Neural cell (in vitro differentiated cells): ENCODE results near the gene SPECC1. TPM values are rescaled to one million over a fixed set of nuclear protein-coding genes. Genes with fewer than 3 reads are reported as not detected.

ENCODE experiments used
- H2AFZ ChIP-seq: fragments of 200-600, 300-800 bp; sonication (generic), shearing (Covaris generic); 2 replicates; pipeline ENCODE4 v1.6.0; 2014; ENCODE audit warnings: low read depth, mild to moderate bottlenecking, antibody characterized with exemption, low read length, moderate library complexity
- H3F3A ChIP-seq: fragments of 200-600 bp; shearing (Covaris generic); 2 replicates; pipeline ENCODE4 v1.6.1; 2016; ENCODE audit warnings: mild to moderate bottlenecking, moderate library complexity, mixed read lengths, antibody characterized with exemption, low read length; ENCODE audit not compliant: insufficient read depth, poor library complexity, severe bottlenecking
- H3K27ac ChIP-seq: fragments of 200-600, 300-800 bp; sonication (generic), shearing (Covaris generic); 2 replicates; pipeline ENCODE4 v1.5.1; 2014; ENCODE audit warnings: mild to moderate bottlenecking, low read length, moderate library complexity
- H3K27me3 ChIP-seq: fragments of 300-800, 200-600 bp; sonication (generic), shearing (Covaris generic); 2 replicates; pipeline ENCODE4 v1.6.0; 2014; ENCODE audit warnings: mild to moderate bottlenecking, low read depth, low read length, moderate library complexity; ENCODE audit not compliant: insufficient read depth
- H3K36me3 ChIP-seq: fragments of 300-800, 200-600 bp; sonication (generic), shearing (Covaris generic); 2 replicates; pipeline ENCODE4 v1.5.1; 2014; ENCODE audit warnings: mild to moderate bottlenecking, antibody characterized with exemption, low read length, moderate library complexity; ENCODE audit not compliant: insufficient read depth
- H3K4me2 ChIP-seq: fragments of 300-800, 200-600 bp; sonication (generic), shearing (Covaris generic); 2 replicates; pipeline ENCODE4 v1.6.0; 2014; ENCODE audit warnings: mild to moderate bottlenecking, low read length
- H3K4me3 ChIP-seq: fragments of 300-800, 200-600 bp; sonication (generic), shearing (Covaris generic); 2 replicates; pipeline ENCODE4 v1.5.1; 2014; ENCODE audit warnings: mild to moderate bottlenecking, low read length, moderate library complexity
- H3K79me2 ChIP-seq: fragments of 200-600 bp; shearing (Covaris generic); replicated peaks from 2 replicates; pipeline ENCODE4 v1.6.0; 2014; ENCODE audit warnings: mild to moderate bottlenecking, low read length, moderate library complexity; ENCODE audit not compliant: insufficient read depth
- H3K9ac ChIP-seq: fragments of 300-800, 200-600 bp; sonication (generic), shearing (Covaris generic); 2 replicates; pipeline ENCODE4 v1.6.1; 2016; ENCODE audit warnings: mild to moderate bottlenecking, low read length, mixed read lengths
- H3K9me2 ChIP-seq: fragments of 200-600 bp; shearing (Covaris generic); 2 replicates; pipeline ENCODE4 v1.6.1; 2016; ENCODE audit warnings: mild to moderate bottlenecking, low read length, mixed read lengths; ENCODE audit not compliant: insufficient read depth
- H3K9me3 ChIP-seq: fragments of 200-600, 300-800 bp; sonication (generic), shearing (Covaris generic); 2 replicates; pipeline ENCODE4 v1.6.1; 2016; ENCODE audit warnings: mild to moderate bottlenecking, mixed run types, low read length, moderate library complexity, mixed read lengths
- H4K20me1 ChIP-seq: fragments of 200-600 bp; shearing (Covaris generic); 2 replicates; pipeline ENCODE4 v1.6.1; 2016; ENCODE audit warnings: mild to moderate bottlenecking, mixed run types; ENCODE audit not compliant: insufficient read depth
- EP300 ChIP-seq: fragments of 450-650 bp; conservative IDR thresholded peaks from 2 replicates; pipeline ENCODE4 v1.6.1; 2014; ENCODE audit warnings: antibody characterized with exemption, mild to moderate bottlenecking, moderate library complexity; ENCODE audit not compliant: poor library complexity, severe bottlenecking
- EZH2 ChIP-seq: fragments of 200-600, 300-800 bp; shearing (Covaris generic), sonication (generic); IDR thresholded peaks from 2 replicates; pipeline ENCODE4 v1.6.1; 2014; ENCODE audit warnings: antibody characterized with exemption, low read length, borderline replicate concordance, mild to moderate bottlenecking; ENCODE audit not compliant: insufficient read depth, poor library complexity, severe bottlenecking
- MXI1 ChIP-seq: fragments of 450-650 bp; conservative IDR thresholded peaks from 2 replicates; pipeline ENCODE4 v1.6.1; 2014; ENCODE audit warnings: antibody characterized with exemption, mild to moderate bottlenecking; ENCODE audit not compliant: poor library complexity, severe bottlenecking
- POLR2AphosphoS5 ChIP-seq: IDR thresholded peaks from 2 replicates; pipeline ENCODE4 v1.6.1; 2012
- RAD21 ChIP-seq: fragments of 450-650 bp; conservative IDR thresholded peaks from 2 replicates; pipeline ENCODE4 v1.6.1; 2014; ENCODE audit warnings: antibody characterized with exemption, mild to moderate bottlenecking, moderate library complexity
- REST ChIP-seq: IDR thresholded peaks from 2 replicates; pipeline ENCODE4 v1.6.1; 2012; ENCODE audit warnings: borderline replicate concordance
- SMC3 ChIP-seq: fragments of 450-650 bp; conservative IDR thresholded peaks from 2 replicates; pipeline ENCODE4 v1.6.1; 2014; ENCODE audit warnings: antibody characterized with exemption, mild to moderate bottlenecking, moderate library complexity; ENCODE audit not compliant: poor library complexity
- TAF1 ChIP-seq: IDR thresholded peaks from 2 replicates; pipeline ENCODE4 v1.6.1; 2012; ENCODE audit warnings: low read depth
- polyA plus RNA-seq: library from polyadenylated mRNA; depleted of rRNA; stranded (reverse); fragments of >200 nt; gene quantifications from 2 replicates; pipeline ENCODE4 v1.2.3, GENCODE V29; 2014
- TF ChIP-seq, protein P1 (sequence below): fragments of 450-650 bp; IDR thresholded peaks from 2 replicates; pipeline ENCODE4 v1.5.1; 2014; ENCODE audit warnings: antibody characterized with exemption, mild to moderate bottlenecking, moderate library complexity; ENCODE audit not compliant: poor library complexity, severe bottlenecking

SPECC1 gene
- polyA plus RNA-seq, 1 donor from 2014 or later = 8.6 TPM

GRCh38 chr17:20111538-20111937 is 102.4 kb downstream of the SPECC1 start:
- H3K36me3 ChIP-seq = no peaks in the 10 kb centered on the region
- no peak overlapping the region for H3K4me3 ChIP-seq
- H3K9me2 ChIP-seq = no peaks in the 10 kb centered on the region
- no peak overlapping the region for H3K4me2 ChIP-seq
- H3K9ac ChIP-seq = no peak overlapping the region
- H3F3A ChIP-seq = no peaks in the 10 kb centered on the region
- H4K20me1 ChIP-seq = no peaks in the 10 kb centered on the region
- H3K79me2 ChIP-seq = no peaks in the 10 kb centered on the region
- TF ChIP-seq RAD21 = no peak
- TF ChIP-seq, protein P1, sequence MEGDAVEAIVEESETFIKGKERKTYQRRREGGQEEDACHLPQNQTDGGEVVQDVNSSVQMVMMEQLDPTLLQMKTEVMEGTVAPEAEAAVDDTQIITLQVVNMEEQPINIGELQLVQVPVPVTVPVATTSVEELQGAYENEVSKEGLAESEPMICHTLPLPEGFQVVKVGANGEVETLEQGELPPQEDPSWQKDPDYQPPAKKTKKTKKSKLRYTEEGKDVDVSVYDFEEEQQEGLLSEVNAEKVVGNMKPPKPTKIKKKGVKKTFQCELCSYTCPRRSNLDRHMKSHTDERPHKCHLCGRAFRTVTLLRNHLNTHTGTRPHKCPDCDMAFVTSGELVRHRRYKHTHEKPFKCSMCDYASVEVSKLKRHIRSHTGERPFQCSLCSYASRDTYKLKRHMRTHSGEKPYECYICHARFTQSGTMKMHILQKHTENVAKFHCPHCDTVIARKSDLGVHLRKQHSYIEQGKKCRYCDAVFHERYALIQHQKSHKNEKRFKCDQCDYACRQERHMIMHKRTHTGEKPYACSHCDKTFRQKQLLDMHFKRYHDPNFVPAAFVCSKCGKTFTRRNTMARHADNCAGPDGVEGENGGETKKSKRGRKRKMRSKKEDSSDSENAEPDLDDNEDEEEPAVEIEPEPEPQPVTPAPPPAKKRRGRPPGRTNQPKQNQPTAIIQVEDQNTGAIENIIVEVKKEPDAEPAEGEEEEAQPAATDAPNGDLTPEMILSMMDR = no peak
- TF ChIP-seq MXI1 = no peak
- no peak for TF ChIP-seq REST
- no peaks in the 10 kb centered on the region for H3K9me3 ChIP-seq
- H2AFZ ChIP-seq = no peak overlapping the region
- H3K27me3 ChIP-seq = no peaks in the 10 kb centered on the region
- no peak overlapping the region for H3K27ac ChIP-seq

GRCh38 chr17:20114466-20114865 is 105.3 kb downstream of the SPECC1 start:
- no peaks in the 10 kb centered on the region for H3K9me2 ChIP-seq
- H3K9ac ChIP-seq = no peak overlapping the region
- no peak overlapping the region for H2AFZ ChIP-seq
- H3K9me3 ChIP-seq = no peaks in the 10 kb centered on the region
- no peaks in the 10 kb centered on the region for H3K36me3 ChIP-seq
- H3K4me3 ChIP-seq = no peak overlapping the region
- no peaks in the 10 kb centered on the region for H4K20me1 ChIP-seq
- TF ChIP-seq, protein P1 = no peak
- TF ChIP-seq RAD21 = no peak
- no peak for TF ChIP-seq EP300
- TF ChIP-seq REST = no peak
- TF ChIP-seq EZH2 = no peak
- no peak for TF ChIP-seq POLR2AphosphoS5
- TF ChIP-seq TAF1 = no peak
- no peak for TF ChIP-seq MXI1
- no peak for TF ChIP-seq SMC3
- H3K27ac ChIP-seq = no peak overlapping the region
- no peaks in the 10 kb centered on the region for H3K79me2 ChIP-seq
- H3K4me2 ChIP-seq = no peak overlapping the region
- H3K27me3 ChIP-seq = no peaks in the 10 kb centered on the region
- H3F3A ChIP-seq = no peaks in the 10 kb centered on the region
